ENCODE measurements around the gene TCERG1. TPM values are rescaled to one million over a fixed set of nuclear protein-coding genes. Genes with fewer than 3 reads are reported as not detected.

TCERG1 gene
- total RNA-seq, 8 experiments from 2014 or later: 50.0 to 152 (median 86.1) TPM

Other genes starting within 250 kb of the TCERG1 start
- 10 to 100 TPM; 21.9 to 46.3 (median 24.2) TPM for gene RBM27, start 243.7 kb upstream of the TCERG1 start, total RNA-seq
- 1 to 10 TPM in 1 of 8 experiments, under 1 TPM in 5, not detected in 2; 0.11 to 1.1 (median 0.49) TPM for gene POU4F3, start 108.5 kb upstream of the TCERG1 start, total RNA-seq
- gene GPR151, start 68.9 kb downstream of the TCERG1 start, total RNA-seq: 10 to 100 TPM in 2 of 8 experiments, 1 to 10 TPM in 1, under 1 TPM in 5; 0.22 to 32.8 (median 0.51) TPM

Data from motor neuron (in vitro differentiated cells).